Pons (tissue), 1 donor: ENCODE data around the gene ODF4.
"Not testable (repeated sequence)": the region's sequence is repeated elsewhere in the genome, so short reads cannot be mapped to it uniquely, and the experiment has no call there.

Experiments used
- DNase-seq: peaks from one replicate; pipeline ENCODE4 v3.0.0-alpha.2; 2016; ENCODE audit warnings: low spot score

ODF4 gene

DNA sequence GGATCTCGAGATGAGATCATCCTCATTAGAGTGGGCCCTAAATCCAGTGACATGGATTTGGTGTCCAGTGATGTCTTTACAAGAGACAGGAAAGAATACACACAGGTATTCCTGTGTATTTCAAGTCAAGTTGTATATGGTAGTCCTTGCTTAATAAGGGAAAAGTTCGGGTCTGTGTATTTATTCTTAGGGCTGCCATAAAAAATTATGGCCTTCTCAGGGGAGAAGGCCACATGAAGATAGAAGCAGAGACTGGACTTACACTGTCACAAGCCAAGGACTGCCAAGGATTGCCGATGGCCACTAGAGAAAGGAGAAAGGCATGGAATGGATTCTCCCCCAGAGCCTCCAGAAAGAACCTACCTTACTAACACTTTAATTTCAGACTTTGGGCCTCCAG is 28.6 kb downstream of the ODF4 start:
- DNase-seq: no peak

DNA sequence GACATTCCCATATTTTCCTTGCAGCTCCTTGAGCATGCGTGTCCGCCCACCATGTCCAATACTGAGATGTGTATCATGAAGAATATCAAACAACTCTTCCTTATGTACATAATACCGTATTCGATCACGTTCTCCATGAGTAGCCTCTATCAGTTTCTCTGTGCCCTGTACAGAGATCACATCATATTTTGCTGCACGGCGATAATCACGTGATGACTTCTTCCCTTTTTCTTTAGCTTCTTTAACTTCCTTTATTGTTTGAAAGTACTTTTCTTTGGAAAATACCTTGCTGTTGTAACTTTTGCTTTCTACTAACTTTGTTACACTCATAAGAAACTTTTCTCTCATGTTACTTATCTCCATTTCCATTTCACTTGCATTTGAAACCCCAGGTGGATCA is 30.3 kb downstream of the ODF4 start:
- DNase-seq: no peak

DNA sequence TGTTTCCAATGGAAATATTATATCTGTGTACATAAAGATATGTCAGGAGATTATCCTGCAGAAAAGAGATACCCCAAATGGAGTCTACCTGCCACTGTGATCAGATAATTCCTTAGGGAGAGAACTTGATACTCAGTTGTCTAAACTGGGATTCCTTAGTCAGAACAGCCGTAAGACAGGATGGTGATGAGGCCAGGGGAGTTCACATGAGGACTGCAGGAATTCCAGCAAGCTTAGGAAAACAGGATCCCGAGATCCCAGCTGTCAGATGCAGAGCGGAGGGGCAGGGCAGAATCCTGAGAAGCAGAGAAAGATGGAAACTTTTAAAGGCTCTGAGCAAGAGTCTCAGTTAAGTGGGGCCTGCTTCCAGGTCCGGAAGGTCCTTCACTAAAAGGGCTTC is 32.1 kb downstream of the ODF4 start:
- no peak for DNase-seq

DNA sequence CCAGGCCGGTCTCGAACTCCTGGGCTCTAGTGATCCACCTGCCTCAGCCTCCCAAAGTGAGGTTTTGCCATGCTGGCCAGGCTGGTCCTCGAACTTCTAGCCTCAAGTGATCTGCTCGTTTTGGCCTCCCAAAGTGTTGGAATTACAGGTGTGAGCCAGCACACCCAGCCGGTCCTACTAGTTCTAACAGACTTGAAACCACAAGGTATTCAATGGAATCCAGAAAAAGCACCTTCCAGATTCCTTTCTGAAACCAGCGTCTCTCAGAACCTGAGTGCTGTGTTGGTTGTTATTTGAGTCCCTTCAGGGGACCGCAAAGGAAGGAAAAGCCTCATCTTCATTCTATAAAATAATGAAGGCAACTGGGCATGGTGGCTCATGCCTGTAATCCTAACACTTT is 32.8 kb downstream of the ODF4 start:
- no peak for DNase-seq

DNA sequence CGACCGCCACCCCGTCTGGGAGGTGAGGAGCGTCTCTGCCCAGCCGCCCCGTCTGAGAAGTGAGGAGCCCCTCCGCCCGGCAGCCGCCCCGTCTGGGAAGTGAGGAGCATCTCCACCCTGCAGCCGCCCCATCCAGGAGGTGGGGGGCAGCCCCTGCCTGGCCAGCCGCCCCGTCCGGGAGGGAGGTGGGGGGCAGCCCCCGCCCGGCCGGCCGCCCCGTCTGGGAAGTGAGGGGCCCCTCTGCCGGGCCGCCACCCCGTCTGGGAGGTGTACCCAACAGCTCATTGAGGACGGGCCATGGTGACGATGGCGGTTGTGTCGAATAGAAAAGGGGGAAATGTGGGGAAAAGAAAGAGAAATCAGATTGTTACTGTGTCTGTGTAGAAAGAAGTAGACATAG is 34.2 kb downstream of the ODF4 start:
- DNase-seq: not testable (repeated sequence)

DNA sequence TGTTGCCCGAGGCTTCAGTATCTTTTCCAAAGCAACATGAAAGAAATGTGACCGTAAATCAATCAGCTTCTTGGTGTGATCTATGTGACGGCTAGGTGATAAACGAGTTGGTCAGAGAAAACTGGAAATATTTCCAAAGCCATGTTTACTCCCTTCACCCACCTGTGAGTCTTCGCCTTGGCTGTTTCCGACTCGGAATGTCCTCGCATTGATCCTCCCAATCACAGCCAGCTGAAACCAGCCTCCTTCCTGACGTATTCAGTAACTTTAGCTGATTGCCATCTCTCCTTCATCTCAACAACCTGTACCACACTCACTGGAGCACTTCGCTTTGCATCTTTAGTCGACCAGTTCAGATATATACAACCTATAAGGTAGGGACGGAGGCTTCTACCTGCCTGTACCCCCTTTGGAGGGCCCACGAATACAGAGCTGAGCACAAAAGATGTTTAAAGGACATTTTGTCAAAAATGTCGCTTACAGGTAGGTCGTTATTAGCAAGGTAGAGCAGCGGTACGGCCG is 36.2 kb downstream of the ODF4 start:
- peak; percentile 36 for DNase-seq

DNA sequence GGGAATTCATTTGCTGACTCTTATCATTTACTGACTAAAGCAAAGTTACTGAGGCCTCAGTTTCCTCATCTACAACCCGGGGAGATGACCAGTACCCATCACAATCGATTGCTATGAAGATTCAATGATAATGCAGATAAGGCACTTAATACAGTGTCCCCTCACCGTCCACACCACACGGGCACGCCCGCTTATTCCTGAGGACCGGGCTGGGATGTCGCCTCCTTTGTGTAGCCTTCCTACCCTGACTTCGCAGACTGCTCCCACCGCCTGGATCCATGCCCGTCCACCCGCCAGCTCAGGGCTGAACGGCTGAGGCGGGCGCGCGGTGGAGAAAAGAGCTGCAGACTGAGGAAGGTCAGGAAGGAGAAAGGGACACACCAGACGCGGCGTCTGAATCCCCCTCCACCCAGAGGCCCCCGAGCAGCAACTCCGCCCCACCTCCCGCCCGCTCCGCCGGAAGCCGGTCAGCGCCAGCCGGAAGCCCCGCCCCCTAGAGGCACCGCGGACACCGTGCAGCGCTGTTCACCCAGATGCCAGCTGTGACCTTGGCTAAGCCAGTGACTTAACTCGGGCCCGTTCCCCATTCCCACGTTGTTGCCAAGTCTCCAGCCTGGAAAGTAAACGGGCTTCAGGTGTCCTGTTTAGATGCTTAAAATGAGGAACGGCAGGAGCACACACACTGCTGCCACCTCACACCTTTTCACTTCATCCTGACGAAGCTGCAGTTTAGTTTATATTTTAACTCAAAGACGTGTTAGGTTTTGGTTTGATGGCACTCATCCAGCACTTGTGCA is 36.8 kb downstream of the ODF4 start, which contains the start of gene KRABD2:
TSS of gene KRABD2 (minus strand) at position 434 of the 797 bp plus-strand sequence.
- peak; percentile 67 for DNase-seq

DNA sequence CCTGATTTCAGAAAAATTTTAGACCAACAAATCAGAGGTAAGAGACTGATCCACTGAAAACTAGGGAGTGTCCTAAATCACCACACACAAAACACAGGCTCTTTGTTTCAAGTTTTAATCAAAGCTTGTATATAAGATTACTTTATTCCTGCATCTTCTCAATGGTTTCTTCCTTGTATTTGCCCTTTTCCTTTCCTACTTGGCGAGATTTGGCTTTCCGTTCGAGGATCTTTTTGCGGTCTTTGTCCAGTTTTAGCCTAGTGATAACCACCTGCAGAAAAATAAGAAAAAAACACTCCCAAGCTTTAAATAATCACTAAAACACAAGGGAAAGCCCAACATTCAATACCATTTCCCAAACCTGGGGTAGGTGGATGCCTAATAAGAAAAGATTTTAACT is 37.8 kb downstream of the ODF4 start:
- no peak for DNase-seq

DNA sequence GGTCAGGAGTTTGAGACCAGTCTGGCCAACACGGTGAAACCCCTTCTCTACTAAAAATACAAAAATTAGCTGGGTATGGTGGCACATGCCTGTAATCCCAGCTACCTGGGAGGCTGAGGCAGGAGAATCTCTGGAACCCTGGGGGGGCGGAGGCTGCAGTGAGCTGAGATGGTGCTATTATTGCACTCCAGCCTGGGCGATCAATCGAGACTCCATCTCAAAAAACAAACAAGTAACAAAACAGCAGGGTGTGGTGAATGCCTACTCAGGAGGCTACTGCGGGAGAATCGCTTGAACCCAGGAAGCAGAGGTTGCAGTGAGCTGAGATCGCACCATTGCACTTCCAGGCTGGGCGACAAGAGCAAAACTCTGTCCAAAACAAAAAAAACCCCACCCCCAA is 38.5 kb downstream of the ODF4 start:
- DNase-seq: not testable (repeated sequence)

DNA sequence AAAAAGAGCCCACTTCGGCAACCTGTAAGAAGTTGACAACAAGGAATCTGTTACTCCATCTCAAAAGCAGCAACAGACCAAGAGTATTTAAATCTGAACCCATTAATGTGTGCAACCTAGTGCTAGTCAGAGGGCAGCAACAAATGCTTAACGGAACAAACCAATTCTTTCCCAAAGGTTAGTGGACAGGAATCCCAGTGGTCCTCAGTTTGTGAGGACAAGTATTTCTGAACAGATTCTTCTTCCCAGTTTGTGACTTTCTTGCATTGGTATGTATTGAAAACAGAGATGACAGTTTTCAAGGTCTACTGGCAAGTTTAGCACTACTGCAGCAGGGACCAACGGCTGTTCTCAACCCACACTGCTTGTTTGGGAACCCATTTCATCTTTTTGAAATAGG is 40.4 kb downstream of the ODF4 start:
- DNase-seq: no peak

DNA sequence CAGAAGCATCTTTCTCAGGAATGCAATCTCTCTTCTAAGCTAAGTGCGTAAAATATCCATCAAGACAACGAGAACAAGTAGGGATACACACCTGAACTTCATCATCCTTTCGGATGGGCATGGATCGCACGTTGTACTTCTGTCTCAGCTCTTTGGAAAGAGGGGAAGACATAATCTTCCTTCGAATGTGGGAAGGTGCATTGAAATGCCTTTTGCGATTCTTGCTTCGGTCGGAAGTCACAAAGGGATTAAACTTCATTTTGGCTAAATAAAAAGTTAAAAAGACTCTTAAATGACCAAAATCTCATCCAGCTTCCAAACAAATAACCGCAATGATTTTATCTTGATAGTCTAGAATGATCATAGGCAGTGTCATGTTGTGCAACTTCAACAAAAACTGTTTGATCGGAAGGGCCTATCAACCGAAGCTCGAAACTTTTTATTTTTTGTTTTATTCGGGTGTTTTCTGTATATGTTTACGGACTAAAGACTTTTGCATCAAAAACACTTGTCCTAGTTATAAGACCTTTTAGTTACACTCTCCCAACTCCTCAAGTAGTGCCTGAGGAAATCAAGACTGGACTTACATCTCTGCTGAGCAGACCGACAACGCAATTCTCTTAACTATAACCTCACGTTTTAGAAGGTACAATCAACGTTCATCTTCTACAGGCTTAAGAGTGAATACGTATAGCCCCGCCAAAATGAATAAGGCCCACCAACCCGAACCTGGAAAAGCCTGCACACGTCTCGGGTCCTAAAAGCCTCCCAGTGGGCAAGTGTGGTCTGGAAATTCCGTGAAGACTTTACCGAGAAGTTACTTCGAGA is 42.6 kb downstream of the ODF4 start:
- DNase-seq: no peak

DNA sequence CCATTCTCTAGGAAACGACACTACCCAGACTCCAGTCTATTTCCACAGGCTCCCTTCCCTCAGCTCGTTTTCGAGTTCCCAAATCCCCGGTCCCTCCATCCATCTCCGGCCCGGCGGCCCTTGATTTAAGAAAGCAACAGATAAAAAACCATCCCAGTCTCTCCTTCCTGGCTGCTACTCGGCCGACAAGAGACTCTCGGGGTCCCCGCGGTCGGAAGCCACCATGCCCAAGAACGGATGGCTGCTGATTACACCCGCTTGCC is 43.2 kb downstream of the ODF4 start:
- DNase-seq: no peak

DNA sequence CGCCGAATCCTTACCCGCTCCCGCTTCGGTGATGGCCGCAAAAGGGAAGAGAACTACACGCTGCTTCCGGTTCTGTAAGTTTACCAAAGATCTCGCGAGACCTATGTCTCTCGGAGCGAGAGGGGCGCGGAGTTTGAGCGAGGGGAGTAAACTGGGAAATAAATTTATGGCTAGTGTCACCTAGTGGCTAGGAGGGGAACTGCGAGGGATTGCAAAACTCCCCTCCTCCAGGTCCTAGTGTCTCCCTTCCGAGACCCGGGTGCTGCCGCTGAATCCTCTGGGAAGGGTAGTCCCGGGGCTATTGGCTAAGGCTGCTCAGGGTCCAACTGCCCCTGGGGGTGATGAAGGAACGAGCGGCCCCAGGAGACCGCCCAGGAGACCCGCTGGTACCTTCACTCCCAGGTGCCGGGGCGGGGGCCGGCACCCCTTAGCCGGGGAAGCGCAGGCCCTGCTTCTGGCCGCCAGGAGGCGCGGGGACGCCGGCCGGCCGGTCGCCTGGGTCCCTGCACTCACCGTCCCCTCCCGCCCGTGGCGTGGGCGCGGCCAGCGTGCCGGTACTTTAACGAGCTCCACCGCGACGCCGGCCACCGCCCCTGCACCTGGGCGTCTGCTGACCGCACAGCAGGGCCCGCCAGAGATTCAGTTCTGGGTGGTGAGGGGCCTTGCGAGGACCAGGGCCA is 43.6 kb downstream of the ODF4 start, which contains the start of gene RPL26:
TSS of gene RPL26 (minus strand) at position 51 of the 680 bp plus-strand sequence. CDS start 883 bp downstream, outside the sequence.
- peak; percentile 99 for DNase-seq

DNA sequence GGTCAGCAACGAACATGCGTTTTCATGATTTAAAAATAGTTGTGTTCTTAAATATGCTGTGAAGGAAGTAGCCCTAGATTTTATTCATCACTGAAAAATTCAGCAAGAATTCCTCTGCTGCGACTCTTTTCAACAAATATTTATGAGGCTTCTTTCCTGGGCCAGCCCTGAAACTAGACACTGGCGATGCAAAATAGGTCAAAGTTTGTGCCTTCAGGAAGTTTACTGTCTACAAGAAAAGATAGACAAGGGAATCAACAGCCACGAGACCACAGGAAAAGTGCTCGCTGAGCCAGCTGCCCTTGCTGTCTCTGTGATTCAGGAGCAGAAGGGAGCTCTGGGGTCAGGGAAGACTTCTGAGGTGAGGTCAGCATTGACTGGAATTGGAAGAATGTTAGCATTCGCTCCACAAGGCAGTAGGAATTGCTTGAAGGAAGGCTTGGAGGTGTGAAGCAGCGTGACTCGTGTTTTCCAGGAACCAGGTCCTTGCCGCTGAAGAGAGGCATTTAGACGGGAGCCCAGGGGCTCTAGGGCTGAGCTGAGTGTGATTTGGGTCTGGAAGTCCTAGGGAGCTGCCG is 45.2 kb downstream of the ODF4 start:
- no peak for DNase-seq

DNA sequence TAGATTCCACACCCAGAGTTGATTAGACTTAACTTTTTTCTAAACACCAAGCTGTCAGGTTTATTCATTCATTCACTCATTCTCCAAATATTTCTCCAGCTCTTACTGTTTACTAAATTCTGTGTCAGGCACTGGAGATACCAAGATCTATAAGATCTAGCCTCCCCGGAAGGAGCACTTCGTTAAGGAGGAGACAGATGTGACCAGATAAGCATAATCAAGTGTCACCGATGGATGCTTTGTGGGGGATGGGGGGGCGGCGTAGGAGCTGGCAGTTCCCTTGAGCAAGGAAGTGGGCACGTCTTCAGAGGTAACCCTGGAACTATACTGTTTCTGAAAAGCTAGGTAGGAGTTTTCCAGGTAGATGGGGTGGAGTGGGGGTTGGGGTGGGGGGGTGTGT is 47.2 kb downstream of the ODF4 start:
- no peak for DNase-seq

DNA sequence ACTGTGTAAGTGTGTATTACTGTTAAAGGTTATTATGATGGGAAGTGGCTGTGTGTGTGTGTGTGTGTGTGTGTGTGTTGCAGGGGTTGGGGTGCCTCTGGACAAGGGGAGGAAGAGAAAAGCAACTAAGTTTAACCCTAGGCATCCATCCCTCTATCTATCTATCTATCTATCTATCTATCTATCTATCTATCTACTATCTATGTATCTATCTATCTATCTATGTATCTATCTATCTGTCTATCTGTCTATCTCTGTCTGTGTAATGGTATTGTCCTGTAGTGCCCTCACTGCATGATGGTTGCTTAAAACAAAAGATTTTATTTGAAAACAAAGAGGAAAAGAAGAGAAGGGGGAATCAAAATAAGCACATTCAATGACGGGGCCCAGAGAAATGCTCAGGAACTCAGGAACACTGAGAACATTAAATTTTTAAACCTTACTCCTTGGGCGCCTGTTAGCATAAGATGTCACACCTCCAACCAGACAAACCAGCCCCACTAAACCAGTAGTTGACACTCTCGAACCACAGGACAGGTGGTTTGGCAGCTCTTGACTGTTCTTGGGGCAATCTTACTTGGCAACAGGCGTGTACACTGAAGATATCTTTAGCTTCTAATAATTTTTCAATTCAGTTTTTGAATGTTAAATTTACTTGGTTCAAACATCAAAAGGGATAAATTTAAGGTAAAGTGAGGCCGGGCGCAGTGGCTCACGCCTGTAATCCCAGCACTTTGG is 48.4 kb downstream of the ODF4 start:
- no peak for DNase-seq

DNA sequence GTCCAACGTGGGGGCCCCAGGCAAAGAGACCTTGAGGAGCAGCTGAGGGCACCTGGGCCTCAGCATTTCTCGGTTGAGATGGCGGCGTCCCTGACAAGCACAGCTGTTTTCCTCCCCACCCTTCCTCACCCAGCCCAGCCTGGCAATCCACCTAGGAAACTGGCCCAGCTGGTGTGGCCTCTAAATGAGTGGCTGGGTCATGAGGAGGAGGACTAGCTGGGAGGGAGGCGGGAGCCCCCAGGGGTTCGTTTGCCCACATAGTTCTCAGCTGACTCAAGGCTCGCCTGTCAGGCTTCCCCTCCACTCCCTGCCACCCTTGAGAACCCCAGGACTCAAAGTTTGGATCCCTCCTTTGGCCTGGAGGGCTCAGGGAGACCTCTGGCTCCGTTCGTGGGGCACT is 52.1 kb downstream of the ODF4 start:
- DNase-seq: no peak

DNA sequence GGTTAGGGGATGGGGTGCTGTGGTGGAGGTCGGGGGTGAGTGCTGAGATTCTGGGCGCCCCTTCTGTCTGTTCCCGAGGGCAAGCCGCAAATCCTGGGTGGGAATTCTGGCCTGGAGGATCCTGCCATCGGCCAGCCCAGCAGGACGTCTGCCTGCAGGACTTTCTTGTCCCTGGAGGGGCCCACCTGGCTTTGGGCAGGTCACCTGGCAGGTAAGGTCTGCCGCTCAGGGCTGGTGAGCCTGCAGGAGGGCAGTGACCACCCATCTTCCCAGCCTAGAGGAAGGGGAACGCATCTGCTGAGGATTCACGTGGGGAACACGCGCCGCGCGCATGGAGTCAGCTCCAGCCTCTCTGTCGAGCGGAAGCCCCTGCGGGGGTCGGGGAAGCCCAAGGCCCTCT is 52.6 kb downstream of the ODF4 start:
- no peak for DNase-seq

DNA sequence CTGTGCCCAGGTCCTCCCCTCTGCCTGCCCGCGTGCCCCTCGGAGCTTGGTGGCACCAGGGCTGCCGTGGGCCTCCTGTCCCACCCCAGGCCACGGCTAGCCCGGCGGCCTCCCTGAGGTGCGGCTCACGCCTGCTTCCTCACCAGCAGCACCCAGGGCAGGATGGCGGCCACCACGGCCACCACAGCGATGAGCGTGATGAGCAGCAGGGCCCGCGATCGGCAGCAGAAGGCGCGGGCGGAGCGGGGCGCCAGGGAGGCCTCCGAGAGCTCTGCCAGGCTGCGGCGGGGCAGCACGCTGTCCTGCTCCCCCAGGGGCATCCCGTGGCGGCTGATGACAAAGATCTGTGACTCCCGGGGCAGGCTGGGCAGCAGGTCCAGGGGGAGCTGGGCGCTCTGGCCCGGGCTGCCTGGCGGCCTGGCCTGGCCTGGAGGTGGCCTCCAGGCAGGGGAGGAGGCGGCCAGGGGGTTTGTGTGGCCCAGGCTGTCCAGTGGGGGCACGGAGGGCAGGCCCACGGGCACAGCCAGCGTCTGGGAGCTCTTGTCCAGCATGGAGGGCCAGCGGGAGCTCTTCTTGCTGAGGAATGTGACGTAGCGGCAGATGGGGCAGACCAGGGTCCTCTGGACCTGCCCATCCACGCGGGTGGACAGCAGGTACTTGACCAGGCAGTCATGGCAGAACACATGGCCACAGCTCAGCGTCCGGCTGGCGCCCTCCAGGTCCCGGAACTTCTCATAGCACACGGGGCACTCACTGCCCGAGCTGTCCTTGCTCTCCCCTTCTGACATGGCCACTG is 53.2 kb downstream of the ODF4 start:
- no peak for DNase-seq

DNA sequence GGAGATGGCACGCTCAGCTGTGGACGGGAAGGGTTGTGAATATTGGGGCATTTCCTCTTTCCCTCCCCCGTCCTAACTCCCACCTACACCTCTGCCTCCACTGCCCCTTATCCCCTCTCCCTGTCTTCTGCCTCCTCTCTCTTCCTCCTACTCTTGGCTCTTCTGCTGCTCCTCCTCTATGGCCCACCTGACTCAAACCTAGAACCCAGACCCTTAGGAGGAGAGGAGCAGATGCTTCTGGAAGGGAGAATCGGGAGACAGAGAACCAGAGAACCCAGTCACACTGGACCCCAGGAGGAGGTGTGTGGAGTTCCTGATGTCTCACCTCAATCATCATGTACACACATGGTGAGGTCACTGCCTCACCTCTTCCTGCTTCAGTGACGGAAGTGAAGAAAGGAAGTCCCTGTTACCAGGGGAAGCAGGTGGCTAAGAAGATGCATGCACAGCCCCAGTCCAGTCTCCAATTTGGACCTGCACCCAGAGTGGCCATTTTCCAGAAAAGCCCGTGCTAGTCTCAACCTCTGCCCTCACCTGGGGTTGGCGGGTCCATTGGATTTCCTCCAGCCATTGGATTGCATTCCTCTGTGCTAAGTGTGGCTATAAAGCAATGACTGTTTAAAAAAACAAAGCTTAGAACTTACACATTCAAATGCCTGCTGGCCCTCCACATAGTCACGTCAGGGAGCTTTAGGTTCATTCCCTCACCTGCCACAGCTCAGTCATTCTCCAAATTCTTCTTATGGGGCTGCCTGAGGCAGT is 54.0 kb downstream of the ODF4 start:
- DNase-seq: no peak
